ENCODE results near the gene AMDHD2.
"Not testable (repeated sequence)": the region's sequence is repeated elsewhere in the genome, so short reads cannot be mapped to it uniquely, and the experiment has no call there.

Gene AMDHD2

GRCh38 chr16:2578905-2579304, 58.7 kb downstream of the AMDHD2 start:
- H3K27me3 ChIP-seq (ENCODE audit: control insufficient read depth, low read length); H3K4me3 ChIP-seq (ENCODE audit: low read length); H3F3A ChIP-seq (ENCODE audit: control insufficient read depth, insufficient read depth); H4K20me1 ChIP-seq (ENCODE audit: control insufficient read depth, insufficient read depth, low read depth, low read length); H3K9me3 ChIP-seq (ENCODE audit: control insufficient read depth, insufficient read depth, low read length); H3K27ac ChIP-seq (ENCODE audit: low read depth, low read length); H3K4me1 ChIP-seq (ENCODE audit: control insufficient read depth, low read length); H3K9me2 ChIP-seq (replicated peaks; ENCODE audit: control insufficient read depth, low read length); H3K79me2 ChIP-seq (ENCODE audit: control insufficient read depth, low read length); H3K36me3 ChIP-seq (ENCODE audit: control insufficient read depth, low read length); H3K4me2 ChIP-seq (ENCODE audit: low read length): not testable (repeated sequence)

- not testable (repeated sequence) for H3K79me2 ChIP-seq (ENCODE audit: control insufficient read depth, low read length); H3K4me2 ChIP-seq (ENCODE audit: low read length); H3K4me1 ChIP-seq (ENCODE audit: control insufficient read depth, low read length); H3F3A ChIP-seq (ENCODE audit: control insufficient read depth, insufficient read depth); H3K9me3 ChIP-seq (ENCODE audit: control insufficient read depth, insufficient read depth, low read length); H4K20me1 ChIP-seq (ENCODE audit: control insufficient read depth, insufficient read depth, low read depth, low read length); H3K9me2 ChIP-seq (replicated peaks; ENCODE audit: control insufficient read depth, low read length); H3K36me3 ChIP-seq (ENCODE audit: control insufficient read depth, low read length); H3K27ac ChIP-seq (ENCODE audit: low read depth, low read length); H3K4me3 ChIP-seq (ENCODE audit: low read length); H3K27me3 ChIP-seq (ENCODE audit: control insufficient read depth, low read length)
These were observed 60.0 kb downstream of the AMDHD2 start for GRCh38 chr16:2580143-2580542.

GRCh38 chr16:2580818-2581217, 60.6 kb downstream of the AMDHD2 start:
- H3K27ac ChIP-seq (ENCODE audit: low read depth, low read length); H4K20me1 ChIP-seq (ENCODE audit: control insufficient read depth, insufficient read depth, low read depth, low read length); H3K4me3 ChIP-seq (ENCODE audit: low read length); H3K27me3 ChIP-seq (ENCODE audit: control insufficient read depth, low read length); H3K9me3 ChIP-seq (ENCODE audit: control insufficient read depth, insufficient read depth, low read length); H3F3A ChIP-seq (ENCODE audit: control insufficient read depth, insufficient read depth); H3K9me2 ChIP-seq (replicated peaks; ENCODE audit: control insufficient read depth, low read length); H3K79me2 ChIP-seq (ENCODE audit: control insufficient read depth, low read length); H3K4me1 ChIP-seq (ENCODE audit: control insufficient read depth, low read length); H3K36me3 ChIP-seq (ENCODE audit: control insufficient read depth, low read length); H3K4me2 ChIP-seq (ENCODE audit: low read length): not testable (repeated sequence)

Data from DOHH2 (cell line).